Trophoblast cell (in vitro differentiated cells and primary cell): ENCODE results near the gene DGKZ.

Experiments used
- DNase-seq, 2 donors: peaks; one replicate each; pipeline ENCODE4 v3.0.0-alpha.2; 2016
- H2AFZ ChIP-seq: 2 replicates; pipeline ENCODE4 v1.6.1; 2013; ENCODE audit warnings: low read length, moderate library complexity, mild to moderate bottlenecking; ENCODE audit not compliant: insufficient read depth, poor library complexity
- H2AK5ac ChIP-seq: 2 replicates; pipeline ENCODE4 v1.6.1; 2013; ENCODE audit warnings: mild to moderate bottlenecking, low read length
- H2BK120ac ChIP-seq: 2 replicates; pipeline ENCODE4 v1.6.1; 2013; ENCODE audit warnings: low read length, mild to moderate bottlenecking, moderate library complexity; ENCODE audit not compliant: insufficient read depth, poor library complexity
- H2BK12ac ChIP-seq: 2 replicates; pipeline ENCODE4 v1.6.1; 2013; ENCODE audit warnings: mild to moderate bottlenecking, low read length, moderate library complexity
- H2BK5ac ChIP-seq: 2 replicates; pipeline ENCODE4 v1.6.1; 2013; ENCODE audit warnings: low read length, low read depth, moderate library complexity, mild to moderate bottlenecking; ENCODE audit not compliant: poor library complexity
- H3K14ac ChIP-seq: 2 replicates; pipeline ENCODE4 v1.6.1; 2013; ENCODE audit warnings: mild to moderate bottlenecking, low read length
- H3K18ac ChIP-seq: 2 replicates; pipeline ENCODE4 v1.6.1; 2013; ENCODE audit warnings: mild to moderate bottlenecking, low read length
- H3K23ac ChIP-seq: 2 replicates; pipeline ENCODE4 v1.6.1; 2013; ENCODE audit warnings: low read length
- H3K27ac ChIP-seq: 2 replicates; pipeline ENCODE4 v1.5.1; 2013; ENCODE audit warnings: low read depth, mild to moderate bottlenecking, inconsistent platforms, low read length, moderate library complexity
- H3K27me3 ChIP-seq: 2 replicates; pipeline ENCODE4 v1.6.1; 2013; ENCODE audit warnings: inconsistent platforms, mild to moderate bottlenecking, low read length, moderate library complexity; ENCODE audit not compliant: insufficient read depth
- H3K36me3 ChIP-seq, 2 experiments: 1 replicate in 1 of 2; 2 replicates in 1 of 2; pipeline ENCODE4 v1.6.1; 2013; ENCODE audit warnings: low read length in 2 of 2, mild to moderate bottlenecking in 2 of 2, moderate library complexity in 1 of 2; ENCODE audit not compliant: insufficient read depth in 2 of 2, control insufficient read depth in 1 of 2
- H3K4ac ChIP-seq: 2 replicates; pipeline ENCODE4 v1.6.1; 2013; ENCODE audit warnings: low read depth, mild to moderate bottlenecking, low read length, moderate library complexity
- H3K4me1 ChIP-seq, 2 experiments: 1 replicate in 1 of 2; 2 replicates in 1 of 2; pipeline ENCODE4 v1.6.1; 2013; ENCODE audit warnings: low read length in 2 of 2, mild to moderate bottlenecking in 2 of 2, moderate library complexity in 1 of 2; ENCODE audit not compliant: insufficient read depth in 2 of 2, control insufficient read depth in 1 of 2
- H3K4me2 ChIP-seq: 2 replicates; pipeline ENCODE4 v1.6.1; 2013; ENCODE audit warnings: inconsistent platforms, mild to moderate bottlenecking, low read length, moderate library complexity
- H3K4me3 ChIP-seq: 2 replicates; pipeline ENCODE4 v1.5.1; 2013; ENCODE audit warnings: mild to moderate bottlenecking, low read depth, low read length, inconsistent platforms
- H3K79me1 ChIP-seq: one replicate; pipeline ENCODE4 v1.6.1; 2013; ENCODE audit warnings: low read length
- H3K79me2 ChIP-seq: 2 replicates; pipeline ENCODE4 v1.6.1; 2013; ENCODE audit warnings: low read length, mild to moderate bottlenecking; ENCODE audit not compliant: control insufficient read depth, insufficient read depth, poor library complexity
- H3K9ac ChIP-seq: 2 replicates; pipeline ENCODE4 v1.6.1; 2013; ENCODE audit warnings: mild to moderate bottlenecking, low read length
- H3K9me3 ChIP-seq: 2 replicates; pipeline ENCODE4 v1.6.1; 2013; ENCODE audit warnings: low read depth, mild to moderate bottlenecking, control low read depth, inconsistent platforms, low read length; ENCODE audit not compliant: insufficient read depth
- H4K12ac ChIP-seq: 2 replicates; pipeline ENCODE4 v1.6.1; 2013; ENCODE audit warnings: low read depth, mild to moderate bottlenecking, low read length, moderate library complexity
- H4K8ac ChIP-seq: 2 replicates; pipeline ENCODE4 v1.6.1; 2013; ENCODE audit warnings: low read depth, mild to moderate bottlenecking, low read length, moderate library complexity
- H4K91ac ChIP-seq: one replicate; pipeline ENCODE4 v1.6.1; 2013; ENCODE audit warnings: low read depth, mild to moderate bottlenecking, low read length, moderate library complexity
- WGBS: extraction: QIAGEN DNeasy Blood & Tissue Kit; methylation state at CpG from one replicate; pipeline ENCODE4 v1.1.7; 2013; ENCODE audit warnings: missing lambda C conversion rate; ENCODE audit not compliant: insufficient read length, insufficient coverage; ENCODE audit errors: extremely low coverage; 5-methylcytosine and 5-hydroxymethylcytosine counted together

The DGKZ gene

DNA sequence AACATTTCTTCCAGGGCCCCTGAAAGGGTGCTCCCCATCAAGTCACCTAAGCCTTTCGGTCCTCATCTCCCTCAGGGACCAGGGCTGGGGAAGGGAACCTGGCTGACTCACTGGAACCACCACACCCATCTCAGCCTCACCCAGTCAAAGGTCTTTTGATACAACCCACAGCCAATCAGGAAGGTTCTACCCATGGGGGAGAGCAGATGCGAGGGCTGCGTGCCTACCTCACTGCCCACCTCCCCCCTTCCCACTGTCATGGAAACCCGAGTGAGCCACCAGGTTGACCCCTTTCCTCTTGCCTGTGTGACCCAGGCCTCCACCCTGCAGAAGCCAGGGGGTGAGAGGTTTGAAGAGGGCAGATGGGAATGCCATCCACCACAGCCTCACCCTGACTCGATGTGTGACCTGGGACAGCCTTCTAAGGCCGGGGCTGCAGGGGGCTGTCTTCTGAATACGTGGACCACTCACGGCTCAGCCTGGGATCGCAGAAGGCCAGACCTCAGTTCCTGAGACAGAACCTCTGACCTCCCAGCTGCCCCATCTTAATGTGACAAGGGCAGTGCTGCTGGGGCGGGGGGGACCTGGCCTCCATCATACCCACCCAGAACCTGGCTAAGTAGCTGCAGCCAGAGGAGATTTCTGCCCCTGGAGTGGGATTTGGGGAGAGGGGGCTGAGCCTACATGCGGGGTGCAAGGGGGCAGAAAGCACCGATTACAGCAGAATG is 36.9 kb downstream of the DGKZ start:
- H3K14ac ChIP-seq, result no peak overlapping the region
- no peak overlapping the region for H3K4me2 ChIP-seq
- no peak overlapping the region for H3K23ac ChIP-seq
- H3K9ac ChIP-seq, result no peak overlapping the region
- H3K4me1 ChIP-seq, result peaks cover 13 to 14% of the 10 kb centered on the region in 2 experiments
- H2BK5ac ChIP-seq, result no peak overlapping the region
- no peak overlapping the region for H2BK12ac ChIP-seq
- H3K18ac ChIP-seq, result no peak overlapping the region
- H2AFZ ChIP-seq, result no peak overlapping the region
- H3K36me3 ChIP-seq, result peaks cover 13 to 16% of the 10 kb centered on the region in 2 experiments
- no peak overlapping the region for H2AK5ac ChIP-seq
- H3K4me3 ChIP-seq, result no peak overlapping the region
- peaks cover 3% of the 10 kb centered on the region for H3K27me3 ChIP-seq
- H3K9me3 ChIP-seq, result peaks cover 2% of the 10 kb centered on the region
- no peak overlapping the region for H2BK120ac ChIP-seq
- no peak overlapping the region for H4K12ac ChIP-seq
- H4K91ac ChIP-seq, result no peak overlapping the region
- peaks cover 13% of the 10 kb centered on the region for H3K79me2 ChIP-seq
- H3K27ac ChIP-seq, result no peak overlapping the region
- DNase-seq, result no peak
- no peak overlapping the region for H4K8ac ChIP-seq
- peaks cover 24% of the 10 kb centered on the region for H3K79me1 ChIP-seq
- no CpG with 5 or more reads among the region's 12 CpGs for WGBS
- H3K4ac ChIP-seq, result no peak overlapping the region

DNA sequence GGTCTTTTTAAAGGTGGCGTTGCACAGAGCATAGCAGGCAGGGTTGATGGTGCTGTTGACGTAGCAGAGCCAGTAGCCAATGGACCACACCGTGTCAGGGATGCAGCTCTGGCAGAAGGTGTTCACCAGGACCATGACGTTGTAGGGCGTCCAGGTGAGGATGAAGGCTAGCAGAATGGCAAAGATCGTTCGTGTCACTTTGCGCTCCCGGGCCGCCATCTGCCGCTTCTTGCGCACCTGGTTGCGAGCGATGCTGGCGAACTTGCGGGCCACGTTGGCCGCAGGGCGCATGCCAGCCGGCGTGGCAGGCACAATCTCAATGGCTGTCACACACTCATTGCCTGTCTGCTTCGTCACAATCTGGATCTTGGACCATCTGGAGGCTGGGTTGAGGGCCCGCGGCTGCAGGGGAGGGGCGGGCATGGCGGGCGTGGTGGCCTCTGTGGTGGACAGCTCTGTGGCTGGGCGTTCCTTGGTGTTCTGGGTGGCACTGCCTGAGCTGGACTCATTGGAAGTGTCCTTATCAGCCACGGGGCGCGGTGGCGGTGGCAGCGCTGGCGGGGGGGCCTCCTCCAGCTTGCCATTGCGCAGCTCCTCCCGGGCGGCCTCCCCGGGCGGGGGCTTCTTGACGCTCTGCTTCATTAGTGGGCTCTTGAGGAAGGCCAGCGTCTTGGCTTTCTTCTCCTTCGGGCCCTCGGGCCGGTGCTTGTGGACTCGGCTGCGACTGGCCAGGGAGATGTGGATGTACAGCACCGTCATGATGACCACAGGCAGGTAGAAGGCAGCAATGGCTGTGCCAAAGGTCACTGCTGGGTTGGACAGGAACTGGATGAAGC is 38.1 kb downstream of the DGKZ start:
- no peak overlapping the region for H2AFZ ChIP-seq
- H3K4me2 ChIP-seq, result no peak overlapping the region
- H2BK120ac ChIP-seq, result no peak overlapping the region
- H3K79me1 ChIP-seq, result peaks cover 19% of the 10 kb centered on the region
- no peak overlapping the region for H3K14ac ChIP-seq
- H3K9me3 ChIP-seq, result peaks cover 4% of the 10 kb centered on the region
- no peak overlapping the region for H2AK5ac ChIP-seq
- WGBS, result no CpG with 5 or more reads among the region's 47 CpGs
- peaks cover 13% of the 10 kb centered on the region for H3K27me3 ChIP-seq
- H3K4me3 ChIP-seq, result peak overlapping the region; percentile 3
- no peak overlapping the region for H3K18ac ChIP-seq
- H3K36me3 ChIP-seq, result peaks cover 13 to 16% of the 10 kb centered on the region in 2 experiments
- H3K27ac ChIP-seq, result no peak overlapping the region
- no peak overlapping the region for H2BK12ac ChIP-seq
- H3K4me1 ChIP-seq, result peaks cover 22 to 23% of the 10 kb centered on the region in 2 experiments
- H3K9ac ChIP-seq, result no peak overlapping the region
- peaks cover 13% of the 10 kb centered on the region for H3K79me2 ChIP-seq
- H4K12ac ChIP-seq, result no peak overlapping the region
- H2BK5ac ChIP-seq, result no peak overlapping the region
- H3K23ac ChIP-seq, result no peak overlapping the region
- no peak for DNase-seq
- no peak overlapping the region for H4K91ac ChIP-seq
- no peak overlapping the region for H3K4ac ChIP-seq
- no peak overlapping the region for H4K8ac ChIP-seq

DNA sequence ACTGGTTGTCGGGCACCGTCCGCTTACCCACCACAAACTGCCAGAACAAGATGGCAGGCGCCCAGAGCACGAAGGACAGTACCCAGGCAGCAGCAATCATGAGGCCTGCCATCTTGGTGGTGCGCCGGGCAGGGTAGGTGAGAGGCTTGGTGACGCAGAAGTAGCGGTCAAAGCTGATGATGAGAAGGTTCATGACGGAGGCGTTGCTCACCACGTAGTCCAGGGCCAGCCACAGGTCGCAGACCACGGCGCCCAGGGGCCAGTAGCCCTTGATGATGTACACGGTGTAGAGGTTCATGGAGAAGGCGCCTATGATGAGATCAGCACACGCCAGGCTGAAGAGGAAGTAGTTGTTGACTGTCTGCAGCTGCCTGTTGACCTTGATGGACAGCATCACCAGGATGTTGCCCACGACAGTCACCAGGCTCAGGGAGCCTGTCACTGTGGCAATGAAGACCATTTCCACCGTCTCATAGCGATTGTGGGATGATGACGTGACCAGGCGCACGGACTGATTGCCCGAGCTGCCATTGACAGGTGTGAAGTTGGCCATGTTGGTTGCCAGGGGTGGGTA is 38.8 kb downstream of the DGKZ start:
- Histone ChIP-seq H3K79me1 (peaks cover 12% of the 10 kb centered on the region), H2BK5ac (no peak overlapping the region), H3K9me3 (peaks cover 4% of the 10 kb centered on the region), H3K4me2 (no peak overlapping the region), H3K27ac (no peak overlapping the region), H2BK12ac (no peak overlapping the region), H3K23ac (no peak overlapping the region), H4K12ac (no peak overlapping the region), H4K8ac (no peak overlapping the region), H2BK120ac (no peak overlapping the region), H3K27me3 (peaks cover 21% of the 10 kb centered on the region), H2AFZ (no peak overlapping the region), H2AK5ac (no peak overlapping the region), H4K91ac (no peak overlapping the region), H3K4me1 (peaks cover 26 to 28% of the 10 kb centered on the region in 2 experiments), H3K79me2 (peaks cover 11% of the 10 kb centered on the region), H3K14ac (no peak overlapping the region), H3K9ac (no peak overlapping the region), H3K18ac (no peak overlapping the region), H3K4ac (no peak overlapping the region), H3K4me3 (no peak overlapping the region), H3K36me3 (peaks cover 13 to 16% of the 10 kb centered on the region in 2 experiments)
- WGBS, result no CpG with 5 or more reads among the region's 25 CpGs
- DNase-seq, result no peak

DNA sequence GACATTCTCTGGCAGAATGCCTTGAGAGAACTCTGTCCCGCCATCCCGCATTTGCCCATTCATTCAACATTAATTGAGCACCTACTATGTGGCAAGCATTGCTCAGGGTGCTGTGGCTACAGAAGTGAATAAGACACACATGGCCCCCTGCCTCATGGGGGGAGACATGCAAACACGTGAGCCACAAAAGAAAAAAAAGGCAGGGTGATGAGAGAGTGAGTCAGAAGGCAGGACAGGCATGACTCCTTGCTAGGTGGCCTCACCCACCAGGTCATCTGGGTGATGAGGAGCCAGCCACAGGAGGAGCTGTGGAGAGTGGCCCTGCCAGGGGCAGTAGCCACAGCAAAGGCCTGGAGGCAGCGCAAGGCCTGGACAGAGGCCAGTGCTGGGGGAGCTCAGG is 39.4 kb downstream of the DGKZ start:
- Histone ChIP-seq H3K4me3 (no peak overlapping the region), H3K9me3 (peaks cover 4% of the 10 kb centered on the region), H4K8ac (no peak overlapping the region), H3K79me2 (peaks cover 9% of the 10 kb centered on the region), H3K27ac (no peak overlapping the region), H4K12ac (no peak overlapping the region), H2BK120ac (no peak overlapping the region), H4K91ac (no peak overlapping the region), H2AK5ac (no peak overlapping the region), H2AFZ (no peak overlapping the region), H2BK12ac (no peak overlapping the region), H3K36me3 (peaks cover 13 to 16% of the 10 kb centered on the region in 2 experiments), H2BK5ac (no peak overlapping the region), H3K4ac (no peak overlapping the region), H3K14ac (no peak overlapping the region), H3K23ac (no peak overlapping the region), H3K18ac (no peak overlapping the region), H3K4me1 (peaks cover 26 to 28% of the 10 kb centered on the region in 2 experiments), H3K79me1 (peaks cover 9% of the 10 kb centered on the region), H3K4me2 (no peak overlapping the region), H3K9ac (no peak overlapping the region), H3K27me3 (peaks cover 26% of the 10 kb centered on the region)
- DNase-seq, result peak in 1 of 2 donors; percentile 29
- WGBS, result no CpG with 5 or more reads among the region's 4 CpGs
